HEK293 (cell line): ENCODE results near the gene PPBP.

Source experiments
- CTCF ChIP-seq: fragments of 450-650 bp; formaldehyde crosslinking; IDR thresholded peaks from 2 replicates; pipeline ENCODE4 v1.5.1; 2016; ENCODE audit warnings: missing biosample characterization, missing genetic modification characterization
- REST ChIP-seq: fragments of 450-650 bp; formaldehyde crosslinking; IDR thresholded peaks from 2 replicates; pipeline ENCODE4 v1.5.1; 2016; ENCODE audit warnings: missing biosample characterization, missing genetic modification characterization

GRCh38 chr4:73989031-73989430 lies 1.0 kb upstream of the PPBP start:
- TF ChIP-seq REST (tag by site-specific recombination) = no peak
- no peak for TF ChIP-seq CTCF (tag by site-specific recombination)
